ENCODE measurements around the gene BACH2.
"Not testable (repeated sequence)": the region's sequence is repeated elsewhere in the genome, so short reads cannot be mapped to it uniquely, and the experiment has no call there.

The BACH2 gene

DNA sequence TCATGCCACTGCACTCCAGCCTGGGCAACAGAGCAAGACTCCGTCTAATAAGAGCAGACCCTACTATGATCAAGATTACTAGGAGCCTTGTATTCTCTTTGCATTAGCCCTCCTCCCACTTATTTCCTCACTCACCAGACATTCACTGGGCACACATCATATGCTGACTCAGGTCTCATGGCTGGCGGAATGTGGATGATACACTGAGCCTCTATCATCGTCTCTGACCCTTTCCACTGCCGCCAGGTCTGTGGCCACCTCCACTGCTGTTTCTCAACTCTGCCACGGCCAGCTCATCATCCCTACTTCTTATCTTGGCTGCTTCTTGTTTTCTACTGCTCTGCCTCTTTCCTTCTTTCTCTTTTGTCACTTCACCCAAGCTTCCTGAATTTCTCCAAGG is 161.0 kb downstream of the BACH2 start:
- H3K27ac ChIP-seq = no peak overlapping the region
- TF ChIP-seq CTCF (conservative IDR thresholded peaks at IDR 0.05) = no peak
- no peak for TF ChIP-seq ZFX (IDR thresholded peaks at IDR 0.05)

DNA sequence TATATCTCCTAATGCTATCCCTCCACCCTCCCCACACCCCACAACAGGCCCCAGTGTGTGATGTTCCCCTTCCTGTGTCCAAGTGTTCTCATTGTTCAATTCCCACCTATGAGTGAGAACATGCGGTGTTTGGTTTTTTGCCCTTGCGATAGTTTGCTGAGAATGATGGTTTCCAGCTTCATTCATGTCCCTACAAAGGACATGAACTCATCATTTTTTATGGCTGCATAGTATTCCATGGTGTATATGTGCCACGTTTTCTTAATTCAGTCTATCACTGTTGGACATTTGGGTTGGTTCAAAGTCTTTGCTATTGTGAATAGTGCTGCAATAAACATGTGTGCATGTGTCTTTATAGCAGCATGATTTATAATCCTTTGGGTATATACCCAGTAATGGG is 163.0 kb downstream of the BACH2 start:
- not testable (repeated sequence) for H3K27ac ChIP-seq

GRCh38 chr6:90131614-90132423 is 164.8 kb downstream of the BACH2 start:
- no peak overlapping the region for H3K27ac ChIP-seq
- no peak for TF ChIP-seq CTCF (conservative IDR thresholded peaks at IDR 0.05)

DNA sequence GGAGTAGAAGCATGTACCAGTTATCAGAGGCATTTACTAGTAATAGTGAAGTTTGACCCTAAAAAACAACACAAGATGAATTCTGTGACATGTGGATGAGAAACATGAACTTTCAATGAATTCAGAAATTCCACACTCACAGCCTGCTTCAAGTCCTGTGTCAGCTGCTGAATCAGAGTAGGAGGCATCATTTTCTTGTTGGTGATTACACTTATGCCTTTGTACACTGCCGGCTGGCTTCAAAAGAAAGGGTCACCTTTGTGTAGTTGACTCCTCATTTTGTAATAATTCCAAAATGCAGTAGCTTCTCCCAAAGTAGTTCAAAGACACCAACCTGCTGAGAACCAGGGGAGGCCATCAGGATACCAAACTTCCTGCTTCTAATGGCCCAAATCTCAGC is 165.5 kb downstream of the BACH2 start:
- no peak overlapping the region for H3K27ac ChIP-seq
- TF ChIP-seq CTCF (conservative IDR thresholded peaks at IDR 0.05) (no peak), ZFX (IDR thresholded peaks at IDR 0.05) (no peak)

GRCh38 chr6:90128687-90129086 is 168.0 kb downstream of the BACH2 start:
- H3K27ac ChIP-seq = not testable (repeated sequence)

DNA sequence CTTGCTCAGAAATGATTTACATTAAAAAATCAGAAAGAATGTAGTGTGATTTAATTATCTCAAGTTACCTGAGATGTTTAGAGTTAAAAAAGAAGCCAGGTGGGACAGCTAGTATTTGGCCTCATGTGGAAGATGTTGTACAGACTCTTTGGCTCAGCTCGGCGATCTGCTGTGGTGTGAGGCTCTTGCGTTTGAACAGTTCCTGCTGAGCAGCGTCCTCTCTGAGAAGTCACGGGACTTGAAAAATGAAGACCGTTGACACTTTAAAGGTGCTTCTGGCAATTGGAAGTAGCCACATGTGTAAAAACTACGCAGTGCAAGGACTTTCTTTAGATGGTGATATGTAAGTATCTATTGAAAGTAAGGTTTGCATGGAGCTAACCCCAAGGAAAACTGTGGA is 169.0 kb downstream of the BACH2 start:
- H3K27ac ChIP-seq = no peak overlapping the region
- TF ChIP-seq ZFX (IDR thresholded peaks at IDR 0.05) (no peak), CTCF (conservative IDR thresholded peaks at IDR 0.05) (no peak)

GRCh38 chr6:90126839-90127238 is 169.8 kb downstream of the BACH2 start:
- H3K27ac ChIP-seq = no peak overlapping the region

GRCh38 chr6:90126181-90126580 is 170.5 kb downstream of the BACH2 start:
- no peak for TF ChIP-seq ZFX (IDR thresholded peaks at IDR 0.05)
- TF ChIP-seq CTCF (conservative IDR thresholded peaks at IDR 0.05) = no peak
- no peak overlapping the region for H3K27ac ChIP-seq

More at GRCh38 chr6:90126839-90127238, 169.8 kb downstream of the BACH2 start:
- no peak for TF ChIP-seq CTCF (conservative IDR thresholded peaks at IDR 0.05)
- no peak for TF ChIP-seq ZFX (IDR thresholded peaks at IDR 0.05)

Measured in C4-2B (cell line).